ENCODE data around the gene ARL13B. TPM values are rescaled to one million over a fixed set of nuclear protein-coding genes. Genes with fewer than 3 reads are reported as not detected.
"Not testable (repeated sequence)": the region's sequence is repeated elsewhere in the genome, so short reads cannot be mapped to it uniquely, and the experiment has no call there.

Gene ARL13B
- total RNA-seq, 1 donor from 2014 or later, result 15.6 TPM

DNA sequence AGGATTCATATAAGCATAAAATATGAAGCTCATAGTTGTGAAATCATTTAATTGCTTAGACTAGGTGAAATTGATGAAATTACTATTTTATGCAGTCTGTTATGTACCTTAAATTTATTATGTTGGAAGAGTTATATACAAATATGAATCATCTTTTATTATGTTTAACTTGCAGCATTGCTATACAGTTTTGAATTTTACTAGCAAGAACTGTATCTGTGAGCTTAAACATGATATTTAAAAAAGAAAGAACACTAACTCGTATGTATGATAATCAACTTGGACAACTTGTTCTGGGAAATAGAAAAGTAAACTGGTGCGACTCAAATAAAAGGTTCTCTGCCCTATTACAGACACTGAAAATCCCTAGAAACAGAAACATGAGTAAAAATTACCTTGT is 46.7 kb downstream of the ARL13B start:
- Mint-ChIP-seq H3K4me1 (no peaks in the 10 kb centered on the region), H3K9me3 (no peaks in the 10 kb centered on the region), H3K4me3 (no peak overlapping the region), H3K36me3 (ENCODE audit: low read depth) (peaks cover 7% of the 10 kb centered on the region), H3K27ac (ENCODE audit: unreplicated experiment) (no peak overlapping the region), H3K27me3 (ENCODE audit: low read depth) (no peaks in the 10 kb centered on the region)
- DNase-seq (ENCODE audit: low read depth, low spot score), result no peak
- TF ChIP-seq, protein P1, sequence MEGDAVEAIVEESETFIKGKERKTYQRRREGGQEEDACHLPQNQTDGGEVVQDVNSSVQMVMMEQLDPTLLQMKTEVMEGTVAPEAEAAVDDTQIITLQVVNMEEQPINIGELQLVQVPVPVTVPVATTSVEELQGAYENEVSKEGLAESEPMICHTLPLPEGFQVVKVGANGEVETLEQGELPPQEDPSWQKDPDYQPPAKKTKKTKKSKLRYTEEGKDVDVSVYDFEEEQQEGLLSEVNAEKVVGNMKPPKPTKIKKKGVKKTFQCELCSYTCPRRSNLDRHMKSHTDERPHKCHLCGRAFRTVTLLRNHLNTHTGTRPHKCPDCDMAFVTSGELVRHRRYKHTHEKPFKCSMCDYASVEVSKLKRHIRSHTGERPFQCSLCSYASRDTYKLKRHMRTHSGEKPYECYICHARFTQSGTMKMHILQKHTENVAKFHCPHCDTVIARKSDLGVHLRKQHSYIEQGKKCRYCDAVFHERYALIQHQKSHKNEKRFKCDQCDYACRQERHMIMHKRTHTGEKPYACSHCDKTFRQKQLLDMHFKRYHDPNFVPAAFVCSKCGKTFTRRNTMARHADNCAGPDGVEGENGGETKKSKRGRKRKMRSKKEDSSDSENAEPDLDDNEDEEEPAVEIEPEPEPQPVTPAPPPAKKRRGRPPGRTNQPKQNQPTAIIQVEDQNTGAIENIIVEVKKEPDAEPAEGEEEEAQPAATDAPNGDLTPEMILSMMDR (conservative IDR thresholded peaks at IDR 0.05), result no peak

DNA sequence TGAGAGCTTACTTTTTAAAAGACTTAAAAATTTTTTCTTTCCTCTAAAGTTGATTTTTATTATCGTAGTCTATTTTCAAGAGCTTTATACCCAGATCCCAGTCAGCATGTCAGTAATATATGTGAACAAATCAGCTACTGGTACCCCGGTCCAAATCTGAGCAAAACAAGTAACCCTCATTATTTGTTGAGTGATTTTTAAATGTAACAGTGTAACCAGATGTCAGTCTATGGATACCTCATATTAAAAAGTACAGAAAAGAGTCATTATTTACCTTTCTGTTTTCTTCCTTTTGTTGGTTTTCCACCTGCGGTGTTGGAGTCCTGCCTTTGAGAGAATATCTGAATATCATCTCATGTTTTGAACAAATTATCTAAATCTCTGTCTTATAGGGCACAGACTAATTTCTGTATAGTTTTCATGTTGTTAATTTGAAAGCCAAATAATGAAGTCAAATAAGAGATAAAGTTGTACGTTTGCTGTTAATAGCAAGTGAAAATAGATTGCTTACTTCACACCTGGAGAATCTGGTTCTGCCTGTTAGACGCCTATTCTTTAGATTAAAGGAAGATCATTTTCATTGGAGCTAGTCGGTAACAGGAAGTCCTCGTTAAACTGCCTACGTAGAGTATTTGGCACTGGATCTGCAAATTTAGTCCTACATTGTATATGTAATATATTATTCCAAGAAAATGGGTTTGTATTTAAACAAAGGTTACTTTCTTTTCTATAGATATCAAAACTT is 48.3 kb downstream of the ARL13B start, which contains the start of gene STX19:
STX19 (minus strand) TSS at position 505 of the 745 bp plus-strand sequence. CDS start 13,328 bp downstream, outside the sequence.
- no peak within 1 kb of the TSS for H3K4me3 Mint-ChIP-seq
- no peaks in the 10 kb centered on the region for H3K27me3 Mint-ChIP-seq (ENCODE audit: low read depth)
- TF ChIP-seq, protein P1 (conservative IDR thresholded peaks at IDR 0.05), result no peak
- H3K9me3 Mint-ChIP-seq, result peaks cover 6% of the 10 kb centered on the region
- no peaks in the 10 kb centered on the region for H3K4me1 Mint-ChIP-seq
- no peak for DNase-seq (ENCODE audit: low read depth, low spot score)
- H3K36me3 Mint-ChIP-seq (ENCODE audit: low read depth), result peaks cover 13% of the 10 kb centered on the region
- no peak within 1 kb of the TSS for H3K27ac Mint-ChIP-seq (ENCODE audit: unreplicated experiment)

DNA sequence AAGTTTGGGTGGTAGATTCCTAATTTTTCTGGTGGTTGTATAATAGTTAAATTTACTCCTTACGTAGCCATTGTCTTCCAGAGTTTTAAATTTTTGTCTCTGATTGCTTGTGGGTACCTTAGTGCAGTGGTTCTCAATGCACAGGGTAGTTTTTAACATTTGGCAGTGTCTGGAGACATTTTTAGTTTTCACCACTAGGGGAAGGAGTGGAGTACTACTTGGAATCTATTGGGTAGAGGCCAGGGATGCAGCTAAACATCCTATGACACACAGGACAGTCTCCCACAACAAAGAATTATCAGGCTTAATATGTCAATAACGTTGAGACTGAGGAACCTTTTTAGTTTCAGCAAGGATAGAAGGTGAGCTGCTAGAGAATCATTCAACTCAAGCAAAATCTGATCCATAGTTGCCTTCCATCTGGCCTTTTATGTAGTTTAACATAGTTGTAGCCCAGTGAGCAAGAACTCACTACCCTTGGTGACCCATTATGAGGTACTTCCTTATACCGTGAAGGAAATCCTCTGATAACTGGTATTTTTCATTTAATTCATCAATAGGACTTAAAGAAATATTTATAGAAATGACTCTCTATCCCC is 57.1 kb downstream of the ARL13B start:
- Mint-ChIP-seq H3K9me3 (peaks cover 3% of the 10 kb centered on the region), H3K4me1 (no peaks in the 10 kb centered on the region), H3K4me3 (no peak overlapping the region), H3K27me3 (ENCODE audit: low read depth) (no peaks in the 10 kb centered on the region), H3K36me3 (ENCODE audit: low read depth) (peaks cover 15% of the 10 kb centered on the region), H3K27ac (ENCODE audit: unreplicated experiment) (no peak overlapping the region)
- TF ChIP-seq, protein P1 (conservative IDR thresholded peaks at IDR 0.05), result peak; percentile 61
- no peak for DNase-seq (ENCODE audit: low read depth, low spot score)

DNA sequence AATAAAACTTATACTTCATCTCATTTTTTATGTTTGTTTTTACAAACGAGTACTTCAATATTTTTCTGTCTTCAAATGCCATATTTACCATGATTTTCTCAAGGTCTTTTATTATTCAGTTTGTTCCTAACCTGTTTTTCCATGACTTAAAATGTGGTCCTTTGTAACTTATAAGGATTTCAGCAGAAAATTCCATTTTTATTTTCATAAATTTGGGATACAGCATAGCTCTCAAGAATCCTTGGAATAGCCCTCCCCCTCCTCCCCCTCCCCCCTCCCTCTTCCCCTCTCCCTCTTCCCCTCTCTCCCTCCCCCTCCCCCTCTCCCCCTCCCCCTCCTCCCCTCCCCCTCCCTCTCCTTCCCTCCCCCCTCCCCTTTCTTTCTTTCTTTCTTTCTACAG is 63.3 kb downstream of the ARL13B start:
- Mint-ChIP-seq H3K27ac (ENCODE audit: unreplicated experiment) (no peak overlapping the region), H3K9me3 (no peaks in the 10 kb centered on the region), H3K4me1 (no peaks in the 10 kb centered on the region), H3K36me3 (ENCODE audit: low read depth) (peaks cover 19% of the 10 kb centered on the region), H3K27me3 (ENCODE audit: low read depth) (no peaks in the 10 kb centered on the region), H3K4me3 (no peak overlapping the region)
- no peak for DNase-seq (ENCODE audit: low read depth, low spot score)
- TF ChIP-seq, protein P1 (conservative IDR thresholded peaks at IDR 0.05), result no peak

DNA sequence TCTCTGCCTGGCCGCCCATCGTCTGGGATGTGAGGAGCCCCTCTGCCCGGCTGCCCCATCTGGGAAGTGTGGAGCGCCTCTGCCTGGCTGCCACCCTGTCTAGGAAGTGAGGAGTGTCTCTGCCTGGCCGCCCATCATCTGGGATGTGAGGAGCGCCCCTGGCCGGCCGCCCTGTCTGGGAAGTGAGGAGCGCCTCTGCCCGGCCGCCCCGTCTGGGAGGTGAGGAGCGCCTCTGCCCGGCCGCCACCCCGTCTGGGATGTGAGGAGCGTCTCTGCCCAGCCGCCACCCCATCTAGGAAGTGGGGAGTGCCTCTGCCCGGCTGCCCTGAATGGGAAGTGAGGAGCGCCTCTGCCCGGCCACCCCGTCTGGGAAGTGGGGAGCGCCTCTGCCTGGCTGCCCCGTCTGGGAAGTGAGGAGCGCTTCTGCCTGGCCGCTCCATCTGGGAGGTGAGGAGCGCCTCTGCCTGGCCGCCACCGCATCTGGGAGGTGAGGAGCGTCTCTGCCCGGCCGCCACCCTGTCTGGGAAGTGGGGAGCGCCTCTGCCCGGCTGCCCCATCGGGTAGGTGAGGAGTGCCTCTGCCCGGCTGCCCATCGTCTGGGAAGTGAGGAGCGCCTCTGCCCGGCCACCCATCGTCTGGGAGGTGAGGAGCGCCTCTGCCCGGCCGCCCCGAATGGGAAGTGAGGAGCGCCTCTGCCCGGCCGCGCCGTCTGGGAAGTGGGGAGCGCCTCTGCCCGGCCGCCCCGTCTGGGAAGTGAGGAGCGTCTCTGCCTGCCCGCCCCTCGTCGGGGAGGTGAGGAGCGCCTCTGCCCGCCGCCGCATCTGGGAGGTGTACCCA is 64.4 kb downstream of the ARL13B start:
- not testable (repeated sequence) for H3K27me3 Mint-ChIP-seq (ENCODE audit: low read depth); H3K4me3 Mint-ChIP-seq; H3K9me3 Mint-ChIP-seq; H3K4me1 Mint-ChIP-seq; DNase-seq (ENCODE audit: low read depth, low spot score); H3K27ac Mint-ChIP-seq (ENCODE audit: unreplicated experiment)
- peaks cover 19% of the 10 kb centered on the region for H3K36me3 Mint-ChIP-seq (ENCODE audit: low read depth)
